Glomerular visceral epithelial cell (primary cell): ENCODE data around the gene GLIS2.
A peak's percentile ranks its signal among the peaks of the same experiment; 100 is the strongest.
"Not testable (repeated sequence)": the region's sequence is repeated elsewhere in the genome, so short reads cannot be mapped to it uniquely, and the experiment has no call there.

Source experiments
- DNase-seq: peaks from one replicate; pipeline ENCODE4 v3.0.0-alpha.2; 2016; ENCODE audit errors: extremely low spot score

GLIS2 gene

DNA sequence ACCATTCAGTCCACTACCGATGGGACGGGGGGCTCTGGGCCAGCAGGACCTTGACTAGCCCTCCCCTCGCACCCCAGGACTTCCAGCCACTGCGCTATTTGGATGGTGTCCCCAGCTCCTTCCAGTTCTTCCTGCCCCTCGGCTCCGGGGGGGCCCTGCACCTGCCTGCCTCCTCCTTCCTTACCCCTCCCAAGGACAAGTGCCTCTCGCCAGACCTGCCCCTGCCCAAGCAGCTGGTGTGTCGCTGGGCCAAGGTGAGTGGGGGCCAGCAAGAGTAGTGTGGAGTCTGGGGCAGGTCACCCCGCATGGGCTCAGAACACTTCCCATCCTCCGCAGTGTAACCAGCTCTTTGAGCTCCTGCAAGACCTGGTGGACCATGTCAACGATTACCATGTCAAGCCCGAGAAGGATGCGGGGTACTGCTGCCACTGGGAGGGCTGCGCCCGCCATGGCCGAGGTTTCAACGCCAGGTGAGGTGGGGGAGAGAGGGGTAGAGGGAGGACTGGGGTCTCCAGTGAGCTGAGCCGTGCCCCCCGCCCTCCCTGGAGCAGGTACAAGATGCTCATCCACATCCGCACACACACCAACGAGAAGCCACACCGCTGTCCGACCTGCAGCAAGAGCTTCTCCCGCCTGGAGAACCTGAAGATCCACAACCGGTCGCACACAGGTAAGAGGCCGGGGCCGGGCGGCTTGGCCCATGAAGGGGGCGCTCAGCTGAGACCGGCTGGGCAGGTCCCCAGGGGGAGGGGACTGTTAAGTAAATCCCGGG, 19.0 kb downstream of the GLIS2 start:
- DNase-seq: no peak

DNA sequence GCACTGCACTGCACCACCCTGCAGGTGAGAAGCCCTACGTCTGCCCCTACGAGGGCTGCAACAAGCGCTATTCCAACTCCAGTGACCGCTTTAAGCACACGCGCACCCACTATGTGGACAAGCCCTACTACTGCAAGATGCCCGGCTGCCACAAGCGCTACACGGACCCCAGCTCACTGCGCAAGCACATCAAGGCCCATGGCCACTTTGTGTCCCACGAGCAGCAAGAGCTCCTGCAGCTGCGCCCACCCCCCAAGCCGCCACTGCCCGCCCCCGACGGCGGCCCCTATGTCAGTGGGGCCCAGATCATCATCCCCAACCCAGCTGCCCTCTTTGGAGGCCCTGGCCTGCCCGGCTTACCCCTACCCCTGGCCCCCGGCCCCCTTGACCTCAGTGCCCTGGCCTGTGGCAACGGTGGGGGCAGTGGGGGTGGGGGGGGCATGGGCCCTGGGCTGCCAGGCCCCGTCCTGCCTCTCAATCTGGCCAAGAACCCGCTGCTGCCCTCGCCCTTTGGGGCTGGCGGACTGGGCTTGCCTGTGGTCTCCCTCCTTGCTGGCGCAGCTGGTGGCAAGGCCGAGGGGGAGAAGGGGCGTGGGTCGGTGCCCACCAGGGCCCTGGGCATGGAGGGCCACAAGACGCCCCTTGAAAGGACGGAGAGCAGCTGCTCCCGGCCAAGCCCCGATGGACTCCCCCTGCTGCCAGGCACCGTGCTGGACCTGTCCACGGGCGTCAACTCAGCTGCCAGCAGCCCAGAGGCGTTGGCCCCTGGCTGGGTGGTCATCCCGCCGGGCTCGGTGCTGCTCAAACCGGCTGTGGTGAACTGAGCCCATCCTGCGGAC, 21.1 kb downstream of the GLIS2 start:
- no peak for DNase-seq

DNA sequence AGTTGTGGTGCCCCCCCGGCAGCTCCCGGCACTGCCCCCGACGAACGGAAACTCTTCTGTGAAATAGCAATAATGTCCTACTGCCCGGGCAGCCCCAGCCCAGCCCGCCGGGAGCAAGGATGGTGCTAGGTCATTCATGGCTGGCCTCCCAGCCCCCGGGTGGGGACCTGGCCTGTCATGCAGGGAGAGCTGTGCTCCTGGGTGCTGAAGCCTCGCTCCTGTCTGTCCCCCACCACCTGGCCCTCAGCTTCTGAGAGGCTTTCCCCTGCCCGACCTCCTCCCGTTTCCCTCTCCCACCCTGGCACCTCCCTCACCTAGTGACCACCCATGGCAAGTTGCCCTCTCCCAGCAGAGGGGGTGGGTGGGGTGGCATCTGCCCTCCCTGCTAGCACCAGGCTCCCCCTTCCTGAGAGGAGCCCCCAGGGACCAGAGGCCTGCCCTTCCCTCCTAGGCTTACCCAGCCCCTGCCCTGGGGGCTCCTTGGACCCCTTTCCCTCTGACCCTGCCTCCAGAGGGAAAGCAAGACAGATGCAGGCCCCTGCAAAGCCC, 21.7 kb downstream of the GLIS2 start:
- no peak for DNase-seq

DNA sequence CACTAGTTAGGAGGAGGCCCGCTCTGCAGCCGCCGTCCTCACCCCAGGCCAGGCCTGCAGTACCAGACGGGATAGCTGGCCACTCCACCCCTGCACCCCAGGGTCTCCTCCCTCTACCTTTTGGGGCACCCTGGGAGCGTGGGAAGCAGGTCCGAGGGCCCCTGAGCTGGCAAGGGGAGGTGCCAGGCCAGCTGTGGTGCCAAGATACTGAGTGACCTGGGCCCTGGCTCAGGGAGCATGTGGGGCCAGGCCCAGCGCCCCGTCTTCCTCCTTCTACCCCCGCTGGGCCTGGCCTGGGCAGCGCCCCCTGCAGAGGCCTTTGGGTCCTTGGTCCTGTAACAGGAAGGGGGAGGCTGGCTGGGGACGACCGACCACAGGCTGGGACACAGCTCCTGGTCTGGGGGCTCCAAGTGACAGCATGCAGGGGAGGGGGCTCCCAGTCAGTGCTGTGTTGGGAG, 22.3 kb downstream of the GLIS2 start:
- no peak for DNase-seq

DNA sequence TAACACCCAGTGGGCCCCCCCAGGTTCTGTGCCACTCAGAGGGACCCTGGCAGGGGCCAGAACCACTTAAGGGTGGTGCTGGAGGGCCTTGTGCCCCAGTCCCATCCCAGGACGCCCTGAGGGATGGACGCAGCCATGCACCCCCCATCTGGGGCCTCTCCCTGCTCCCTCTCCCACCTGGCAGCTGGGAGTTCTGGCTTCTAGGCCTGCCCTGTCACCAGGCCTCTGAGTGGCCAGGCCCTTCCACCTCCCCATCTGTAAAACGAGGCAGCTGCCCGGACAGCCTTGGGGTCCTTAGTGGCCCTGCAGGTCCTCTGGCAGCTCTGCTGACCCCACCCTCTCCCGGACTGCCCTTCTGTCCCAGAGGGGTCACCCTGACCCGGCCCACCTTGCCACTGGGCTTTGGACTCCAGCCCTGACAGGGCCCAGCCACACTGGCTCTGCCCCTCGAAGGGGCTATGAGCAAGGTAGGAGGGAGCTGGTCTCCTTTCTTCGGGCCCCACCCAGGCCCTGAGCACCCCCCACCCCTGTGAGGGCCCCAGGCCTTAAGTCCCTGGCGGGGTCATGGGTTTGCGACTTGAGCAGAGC, 22.9 kb downstream of the GLIS2 start:
- no peak for DNase-seq

DNA sequence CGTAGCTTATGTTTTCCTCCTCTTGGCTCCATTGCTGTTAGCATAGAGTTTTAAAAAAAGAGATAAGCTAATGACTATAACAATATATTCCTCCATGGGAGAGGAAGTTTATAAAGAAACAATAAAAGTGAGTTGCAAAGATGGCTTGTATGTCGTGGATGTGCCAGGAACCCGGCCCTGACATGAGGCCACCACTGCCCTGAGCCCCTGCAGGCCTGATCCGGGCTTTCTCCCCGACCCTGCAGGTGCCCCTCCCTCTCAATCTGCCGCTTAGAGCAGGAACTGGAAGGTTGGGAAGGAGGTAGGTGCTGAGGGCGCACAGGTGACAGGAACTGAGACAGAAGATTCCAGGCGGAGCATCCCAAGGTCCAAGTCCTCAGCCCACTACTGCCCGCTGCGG, 23.6 kb downstream of the GLIS2 start:
- DNase-seq: no peak

DNA sequence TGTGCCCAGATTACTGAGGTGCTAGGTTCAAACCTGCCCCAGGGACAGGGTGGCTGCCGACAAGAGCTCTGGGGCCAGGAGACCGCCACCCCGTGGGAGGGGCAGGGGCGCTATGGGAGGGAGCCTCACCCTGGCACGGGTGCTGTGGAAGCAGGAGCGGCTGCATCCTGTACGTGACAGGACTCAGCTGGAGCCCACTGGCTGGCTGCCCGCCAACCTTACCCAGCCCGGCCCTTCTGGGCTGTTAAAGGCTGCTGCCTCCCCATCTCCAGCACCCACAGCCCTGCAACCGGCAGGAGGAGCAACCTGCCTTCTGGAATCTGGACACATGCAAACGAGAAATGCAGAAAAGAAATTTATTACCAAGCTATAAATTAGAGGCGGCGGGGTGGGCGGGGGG, 24.0 kb downstream of the GLIS2 start:
- DNase-seq: peak; percentile 38

DNA sequence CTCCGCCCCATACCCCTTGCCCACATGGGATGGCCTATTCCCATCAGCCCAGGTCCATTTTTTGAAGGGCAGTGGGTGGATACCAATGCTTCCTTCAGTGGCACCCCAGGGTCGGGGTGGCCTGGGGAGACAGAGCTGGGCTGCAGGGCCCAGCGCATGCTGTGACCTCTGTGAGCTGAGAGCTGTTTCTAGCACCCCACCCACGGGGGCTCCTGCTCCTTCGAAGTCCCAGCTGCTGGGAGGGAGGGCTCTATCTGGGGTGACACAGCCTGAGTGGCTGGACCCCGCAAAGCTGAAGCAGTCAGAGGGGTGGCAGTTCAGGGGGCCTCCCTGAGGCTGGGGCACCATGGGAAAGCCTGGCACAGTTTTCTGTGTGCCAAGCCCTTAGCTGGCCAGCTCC, 24.6 kb downstream of the GLIS2 start:
- no peak for DNase-seq

DNA sequence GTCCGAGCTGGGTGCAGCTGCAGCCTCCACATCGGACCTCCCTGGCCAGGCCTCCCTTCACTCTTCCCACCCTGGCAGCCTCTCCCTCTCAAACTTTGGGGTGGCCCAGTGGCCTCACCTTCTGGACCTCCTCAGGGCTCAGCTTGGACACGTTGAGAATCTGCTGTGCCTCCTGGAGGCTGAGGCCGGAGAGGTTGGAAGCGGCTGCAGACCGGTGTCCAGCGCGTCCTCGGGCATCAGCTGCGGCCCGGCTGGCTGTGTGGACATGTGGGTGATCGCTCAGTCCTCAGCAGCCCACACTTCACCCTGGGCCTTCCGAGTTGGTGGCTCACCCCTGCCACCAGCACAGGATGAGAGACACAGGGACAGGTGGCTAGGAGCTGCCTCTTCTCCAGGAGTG, 25.4 kb downstream of the GLIS2 start:
- DNase-seq: no peak

DNA sequence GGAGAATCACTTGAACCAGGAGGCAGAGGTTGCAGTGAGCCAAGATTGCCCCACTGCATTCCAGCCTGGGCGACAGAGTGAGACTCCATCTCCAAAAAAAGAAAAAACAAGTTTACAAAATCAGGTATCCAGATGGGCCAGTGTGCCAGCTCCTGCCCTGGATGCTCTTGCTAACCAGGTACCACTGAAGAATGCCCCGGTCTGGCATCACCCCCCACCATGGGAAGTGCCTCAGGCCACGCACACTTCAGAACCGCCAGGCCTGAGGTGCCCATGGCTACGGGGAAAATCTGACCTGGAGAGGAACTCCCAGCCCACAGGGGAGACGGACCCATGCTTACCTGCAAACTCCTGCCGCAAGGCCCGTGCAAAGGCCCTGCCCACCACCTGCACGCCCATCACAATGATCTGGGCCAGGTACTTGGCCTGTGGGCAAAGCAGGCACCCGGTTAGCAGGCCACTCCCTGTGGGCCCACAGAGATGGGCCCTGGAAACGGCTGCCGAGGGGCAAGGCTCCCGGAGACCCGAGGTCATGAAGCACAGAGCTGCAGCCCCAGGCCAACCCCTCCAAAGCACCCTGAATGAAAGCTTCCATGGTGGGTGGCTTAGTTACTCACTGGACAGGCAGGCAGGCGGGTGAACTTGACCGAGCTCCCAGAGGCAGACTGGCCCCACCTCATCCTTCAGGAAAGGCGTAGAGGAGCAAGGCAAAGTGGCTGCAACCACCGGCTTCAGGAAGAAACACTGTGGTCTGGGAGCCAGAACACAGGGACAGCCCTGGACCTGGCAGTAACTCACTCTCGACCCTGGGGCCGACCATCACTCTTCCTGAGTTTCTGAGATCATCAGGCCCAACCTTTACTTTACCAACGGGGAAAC, 27.2 kb downstream of the GLIS2 start:
- no peak for DNase-seq

DNA sequence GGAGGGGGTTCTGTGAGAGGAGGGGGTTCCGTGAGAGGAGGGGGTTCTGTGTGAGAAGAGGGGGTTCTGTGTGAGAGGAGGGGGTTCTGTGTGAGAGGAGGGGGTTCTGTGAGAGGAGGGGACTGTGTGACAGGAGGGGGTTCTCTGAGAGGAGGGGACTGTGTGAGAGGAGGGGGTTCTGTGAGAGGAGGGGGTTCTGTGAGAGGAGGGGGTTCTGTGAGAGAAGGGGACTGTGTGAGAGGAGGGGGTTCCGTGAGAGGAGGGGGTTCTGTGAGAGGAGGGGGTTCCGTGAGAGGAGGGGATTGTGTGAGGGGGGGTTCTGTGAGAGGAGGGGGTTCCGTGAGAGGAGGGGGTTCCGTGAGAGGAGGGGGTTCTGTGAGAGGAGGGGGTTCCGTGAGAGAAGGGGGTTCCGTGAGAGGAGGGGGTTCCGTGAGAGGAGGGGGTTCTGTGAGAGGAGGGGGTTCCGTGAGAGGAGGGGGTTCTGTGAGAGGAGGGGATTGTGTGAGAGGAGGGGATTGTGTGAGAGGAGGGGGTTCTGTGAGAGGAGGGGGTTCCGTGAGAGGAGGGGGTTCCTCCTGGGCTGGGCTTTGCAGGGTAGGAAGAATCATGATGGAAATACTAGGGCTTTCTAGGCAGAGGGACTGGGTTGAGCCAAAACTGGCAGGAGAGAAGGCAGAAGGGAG, 28.6 kb downstream of the GLIS2 start:
- DNase-seq: not testable (repeated sequence)

DNA sequence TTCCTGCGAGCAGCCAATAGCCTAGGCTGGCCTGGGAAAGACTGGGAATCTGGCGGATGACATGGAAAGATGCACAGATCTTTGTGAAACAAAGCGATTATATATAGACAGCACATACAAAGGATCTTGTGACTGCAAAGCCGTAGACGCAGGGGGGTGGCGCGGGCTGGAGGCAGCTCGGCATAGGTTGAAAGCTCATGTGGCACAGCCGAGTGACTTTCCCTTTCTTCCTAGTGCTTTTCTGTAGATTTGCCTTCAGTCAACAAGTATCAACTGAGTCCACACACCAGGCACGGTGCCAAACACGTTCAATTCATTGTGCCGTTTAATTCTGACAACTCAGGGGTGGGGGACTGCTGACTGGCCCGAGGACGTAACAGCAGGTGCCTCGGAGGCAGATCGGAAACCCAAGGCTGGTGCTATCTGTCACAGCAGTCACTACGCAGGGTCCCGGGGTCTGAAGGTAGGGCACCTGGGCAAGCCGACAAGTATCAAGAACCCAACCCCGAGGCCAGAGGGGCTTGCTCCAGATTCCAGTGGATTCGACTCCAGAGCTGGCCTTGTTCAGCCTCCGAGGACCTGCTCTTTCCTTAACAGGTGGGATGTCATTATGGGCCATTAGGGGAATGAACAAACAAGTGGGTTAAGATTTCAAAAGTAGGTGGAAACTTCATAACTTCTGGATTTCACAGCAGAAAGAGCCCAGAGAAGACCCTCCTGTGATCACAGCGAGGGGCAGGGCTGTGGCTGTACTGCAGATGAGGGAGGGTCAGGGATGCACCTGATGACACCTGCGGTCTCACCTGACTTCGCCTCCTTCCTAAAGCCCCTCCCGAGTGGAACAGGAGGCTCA, 29.3 kb downstream of the GLIS2 start:
- no peak for DNase-seq

DNA sequence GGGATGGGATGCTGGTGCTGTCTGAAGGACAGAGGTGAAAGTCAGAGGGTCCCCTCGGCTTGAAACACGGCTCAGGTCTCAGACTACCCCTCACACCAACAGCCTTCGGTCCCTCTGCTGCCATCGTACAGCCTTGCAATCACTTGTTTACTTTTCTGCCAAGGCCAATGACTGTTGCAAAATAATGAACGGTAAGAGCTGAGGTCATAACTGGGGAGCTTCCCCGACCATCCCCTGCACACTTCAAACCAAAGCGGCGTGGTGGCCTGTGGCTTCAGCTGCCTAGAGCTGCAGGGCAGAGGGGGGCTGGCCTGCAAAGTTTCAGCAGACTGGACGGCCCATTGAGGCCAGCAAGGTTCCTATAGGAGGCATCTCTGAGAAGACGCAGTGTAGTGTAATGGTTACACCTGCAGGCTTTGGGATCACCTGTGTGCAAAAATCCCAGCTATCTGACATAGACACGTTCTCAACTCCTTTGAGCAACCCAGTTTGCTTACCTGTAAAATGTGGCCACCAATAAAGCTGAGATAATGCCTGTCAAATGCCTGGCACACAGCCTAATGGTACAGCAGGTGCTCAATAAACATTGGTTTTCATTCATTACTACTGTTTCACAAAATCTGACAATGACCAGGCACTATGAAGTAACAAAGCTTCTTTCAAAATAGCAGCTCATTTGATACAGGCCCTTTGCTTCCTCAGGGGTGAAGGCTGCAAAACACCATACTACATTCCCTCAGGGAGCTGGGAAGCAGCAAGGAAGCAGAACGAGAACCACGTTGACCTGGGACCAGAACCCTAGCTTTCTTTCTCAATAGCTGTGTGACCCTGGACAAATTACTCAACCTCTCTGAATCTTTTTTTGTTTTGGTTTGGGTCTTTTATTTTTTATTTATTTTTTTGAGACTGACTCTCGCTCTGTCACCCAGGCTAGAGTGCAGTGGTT, 30.2 kb downstream of the GLIS2 start:
- DNase-seq: no peak

DNA sequence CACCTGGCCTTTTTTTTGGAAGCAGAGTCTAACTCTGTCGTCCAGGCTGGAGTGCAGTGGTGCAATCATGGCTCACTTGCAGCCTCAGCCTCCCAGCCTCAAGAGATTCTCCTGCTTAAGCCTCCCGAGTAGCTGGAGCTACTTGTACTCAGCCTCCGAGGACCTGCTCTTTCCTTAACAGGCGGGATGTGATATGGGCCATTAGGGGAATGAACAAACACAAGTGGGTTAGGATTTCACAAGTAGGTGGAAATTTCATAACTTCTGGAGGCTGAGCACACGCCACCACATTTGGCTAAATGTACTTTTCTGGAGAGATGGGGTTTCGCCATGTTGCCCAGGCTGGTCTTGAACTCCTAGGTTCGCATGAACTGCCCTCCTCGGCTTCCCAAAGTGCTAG, 31.1 kb downstream of the GLIS2 start:
- DNase-seq: no peak

DNA sequence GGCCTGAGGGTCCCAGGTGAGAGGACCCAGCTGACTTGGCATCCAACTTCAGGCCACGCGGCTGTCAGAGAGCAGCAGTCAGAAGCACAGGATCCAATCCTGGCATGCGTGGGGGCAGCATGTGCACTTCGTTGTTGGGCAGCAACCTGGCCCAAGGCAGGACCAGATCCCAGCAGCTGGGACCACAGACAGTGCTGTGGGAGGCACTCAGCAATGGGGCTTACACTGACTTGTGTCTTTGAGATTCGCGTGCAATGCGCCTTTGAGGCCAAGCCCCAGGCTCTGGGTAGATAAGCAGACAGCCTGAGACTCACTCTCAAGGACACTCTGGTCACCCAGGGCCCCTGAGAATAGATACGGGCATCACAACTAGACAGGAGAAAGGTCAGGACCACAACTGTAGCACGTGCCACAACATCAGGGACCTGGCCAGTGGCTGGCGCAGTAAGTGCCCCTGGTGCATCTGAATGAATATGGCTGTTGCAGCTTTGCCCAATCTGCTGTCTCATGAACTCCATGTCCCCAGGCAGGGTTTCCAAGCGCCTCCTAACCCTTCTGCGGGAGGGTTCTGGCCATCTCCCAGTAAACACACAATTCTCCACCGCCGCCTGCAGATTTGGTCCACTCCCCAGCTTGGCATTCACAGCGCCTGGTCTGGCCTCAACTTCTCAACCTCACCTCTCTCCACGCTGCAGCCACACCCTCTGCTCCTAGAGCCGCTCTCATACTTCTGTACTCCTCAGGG, 32.1 kb downstream of the GLIS2 start:
- no peak for DNase-seq

DNA sequence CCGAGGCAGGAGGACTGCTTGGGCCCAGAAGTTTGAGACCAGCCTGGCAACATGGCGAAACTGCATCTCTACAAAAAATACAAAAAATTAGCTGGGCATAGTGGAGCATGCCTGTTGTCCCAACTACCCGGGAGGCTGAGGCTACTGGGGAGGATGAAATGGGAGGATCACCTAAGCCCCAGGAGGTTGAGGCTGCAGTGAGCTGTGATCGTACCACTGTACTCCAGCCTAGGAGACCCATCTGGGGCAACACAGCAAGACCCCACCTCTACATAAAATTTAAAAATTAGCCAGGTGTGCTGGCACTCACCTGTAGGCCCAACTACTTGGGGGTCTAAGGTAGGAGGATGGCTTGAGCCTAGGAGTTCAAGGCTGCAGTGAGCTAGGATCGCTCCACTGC, 33.5 kb downstream of the GLIS2 start:
- DNase-seq: no peak

DNA sequence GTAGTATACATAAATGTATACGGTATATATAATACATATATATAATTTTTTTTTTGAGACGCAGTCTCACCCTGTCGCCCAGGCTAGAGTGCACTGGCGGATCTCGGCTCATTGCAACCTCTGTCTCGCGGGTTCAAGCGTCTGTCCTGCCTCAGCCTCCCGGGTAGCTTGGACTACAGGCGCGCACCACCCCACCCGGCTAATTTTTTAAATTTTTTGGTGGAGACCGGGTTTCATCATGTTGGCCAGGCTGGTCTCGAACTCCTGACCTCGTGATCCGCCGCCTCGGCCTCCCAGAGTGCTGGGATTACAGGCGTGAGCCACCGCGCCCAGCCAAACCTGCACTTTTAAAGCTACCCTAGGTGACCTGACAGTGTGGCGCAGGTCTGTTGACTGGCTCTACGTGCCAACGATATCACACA, 34.5 kb downstream of the GLIS2 start:
- DNase-seq: no peak
